Measurements from ENCODE around the gene RIOK2.

Gene RIOK2

GRCh38 chr5:97171703-97172102, 11.3 kb downstream of the RIOK2 start:
- H3K9ac ChIP-seq (ENCODE audit: low read depth in 1 of 2, low read length in 2 of 2), result no peak overlapping the region
- peaks cover 61 to 76% of the 10 kb centered on the region in 2 donors for H3K36me3 ChIP-seq (ENCODE audit: control insufficient read depth in 2 of 2, insufficient read depth in 2 of 2, low read length in 2 of 2)
- H3K27me3 ChIP-seq (ENCODE audit: control insufficient read depth in 2 of 2, insufficient read depth in 2 of 2, low read length in 2 of 2), result no peaks in the 10 kb centered on the region
- H3K4me3 ChIP-seq (ENCODE audit: low read length in 2 of 2), result no peak overlapping the region
- H3K4me1 ChIP-seq (ENCODE audit: control insufficient read depth in 2 of 2, insufficient read depth in 2 of 2, low read length in 2 of 2), result no peaks in the 10 kb centered on the region
- H3K27ac ChIP-seq (ENCODE audit: low read depth in 2 of 2, low read length in 2 of 2), result no peak overlapping the region
- no peaks in the 10 kb centered on the region for H3K9me3 ChIP-seq (ENCODE audit: control insufficient read depth in 2 of 2, low read length in 2 of 2)

- no peak overlapping the region for H3K9ac ChIP-seq (ENCODE audit: low read depth in 1 of 2, low read length in 2 of 2)
- peaks cover 41 to 47% of the 10 kb centered on the region in 2 donors for H3K36me3 ChIP-seq (ENCODE audit: control insufficient read depth in 2 of 2, insufficient read depth in 2 of 2, low read length in 2 of 2)
- H3K4me1 ChIP-seq (ENCODE audit: control insufficient read depth in 2 of 2, insufficient read depth in 2 of 2, low read length in 2 of 2), result peaks cover 0 to 16% of the 10 kb centered on the region in 2 donors
- H3K27me3 ChIP-seq (ENCODE audit: control insufficient read depth in 2 of 2, insufficient read depth in 2 of 2, low read length in 2 of 2), result no peaks in the 10 kb centered on the region
- H3K27ac ChIP-seq (ENCODE audit: low read depth in 2 of 2, low read length in 2 of 2), result no peak overlapping the region
- no peaks in the 10 kb centered on the region for H3K9me3 ChIP-seq (ENCODE audit: control insufficient read depth in 2 of 2, low read length in 2 of 2)
- H3K4me3 ChIP-seq (ENCODE audit: low read length in 2 of 2), result no peak overlapping the region
These were observed 15.6 kb downstream of the RIOK2 start for GRCh38 chr5:97167435-97167834.

GRCh38 chr5:97165726-97166125, 17.3 kb downstream of the RIOK2 start:
- H3K27ac ChIP-seq (ENCODE audit: low read depth in 2 of 2, low read length in 2 of 2), result peak overlapping the region; percentile 35 to 70
- peak overlapping the region in 1 of 2 donors; percentile 43 for H3K4me3 ChIP-seq (ENCODE audit: low read length in 2 of 2)
- no peak overlapping the region for H3K9ac ChIP-seq (ENCODE audit: low read depth in 1 of 2, low read length in 2 of 2)
- H3K4me1 ChIP-seq (ENCODE audit: control insufficient read depth in 2 of 2, insufficient read depth in 2 of 2, low read length in 2 of 2), result peaks cover 0 to 16% of the 10 kb centered on the region in 2 donors
- H3K9me3 ChIP-seq (ENCODE audit: control insufficient read depth in 2 of 2, low read length in 2 of 2), result no peaks in the 10 kb centered on the region
- no peaks in the 10 kb centered on the region for H3K27me3 ChIP-seq (ENCODE audit: control insufficient read depth in 2 of 2, insufficient read depth in 2 of 2, low read length in 2 of 2)
- H3K36me3 ChIP-seq (ENCODE audit: control insufficient read depth in 2 of 2, insufficient read depth in 2 of 2, low read length in 2 of 2), result peaks cover 38 to 39% of the 10 kb centered on the region in 2 donors

GRCh38 chr5:97164846-97165245, 18.2 kb downstream of the RIOK2 start:
- H3K36me3 ChIP-seq (ENCODE audit: control insufficient read depth in 2 of 2, insufficient read depth in 2 of 2, low read length in 2 of 2), result peaks cover 34 to 40% of the 10 kb centered on the region in 2 donors
- H3K4me1 ChIP-seq (ENCODE audit: control insufficient read depth in 2 of 2, insufficient read depth in 2 of 2, low read length in 2 of 2), result peaks cover 0 to 16% of the 10 kb centered on the region in 2 donors
- no peaks in the 10 kb centered on the region for H3K27me3 ChIP-seq (ENCODE audit: control insufficient read depth in 2 of 2, insufficient read depth in 2 of 2, low read length in 2 of 2)
- no peaks in the 10 kb centered on the region for H3K9me3 ChIP-seq (ENCODE audit: control insufficient read depth in 2 of 2, low read length in 2 of 2)
- no peak overlapping the region for H3K9ac ChIP-seq (ENCODE audit: low read depth in 1 of 2, low read length in 2 of 2)
- H3K27ac ChIP-seq (ENCODE audit: low read depth in 2 of 2, low read length in 2 of 2), result peak overlapping the region; percentile 17 to 50
- no peak overlapping the region for H3K4me3 ChIP-seq (ENCODE audit: low read length in 2 of 2)

GRCh38 chr5:97163790-97164285, 19.2 kb downstream of the RIOK2 start:
- no peak overlapping the region for H3K9ac ChIP-seq (ENCODE audit: low read depth in 1 of 2, low read length in 2 of 2)
- peaks cover 32 to 36% of the 10 kb centered on the region in 2 donors for H3K36me3 ChIP-seq (ENCODE audit: control insufficient read depth in 2 of 2, insufficient read depth in 2 of 2, low read length in 2 of 2)
- peaks cover 0 to 16% of the 10 kb centered on the region in 2 donors for H3K4me1 ChIP-seq (ENCODE audit: control insufficient read depth in 2 of 2, insufficient read depth in 2 of 2, low read length in 2 of 2)
- H3K27me3 ChIP-seq (ENCODE audit: control insufficient read depth in 2 of 2, insufficient read depth in 2 of 2, low read length in 2 of 2), result no peaks in the 10 kb centered on the region
- no peaks in the 10 kb centered on the region for H3K9me3 ChIP-seq (ENCODE audit: control insufficient read depth in 2 of 2, low read length in 2 of 2)
- H3K27ac ChIP-seq (ENCODE audit: low read depth in 2 of 2, low read length in 2 of 2), result no peak overlapping the region
- H3K4me3 ChIP-seq (ENCODE audit: low read length in 2 of 2), result no peak overlapping the region

- Histone ChIP-seq H3K27ac (ENCODE audit: low read depth in 2 of 2, low read length in 2 of 2) (no peak overlapping the region), H3K4me1 (ENCODE audit: control insufficient read depth in 2 of 2, insufficient read depth in 2 of 2, low read length in 2 of 2) (peaks cover 0 to 16% of the 10 kb centered on the region in 2 donors), H3K9ac (ENCODE audit: low read depth in 1 of 2, low read length in 2 of 2) (no peak overlapping the region), H3K27me3 (ENCODE audit: control insufficient read depth in 2 of 2, insufficient read depth in 2 of 2, low read length in 2 of 2) (no peaks in the 10 kb centered on the region), H3K36me3 (ENCODE audit: control insufficient read depth in 2 of 2, insufficient read depth in 2 of 2, low read length in 2 of 2) (peaks cover 27 to 32% of the 10 kb centered on the region in 2 donors), H3K4me3 (ENCODE audit: low read length in 2 of 2) (no peak overlapping the region), H3K9me3 (ENCODE audit: control insufficient read depth in 2 of 2, low read length in 2 of 2) (no peaks in the 10 kb centered on the region)
These were observed 19.7 kb downstream of the RIOK2 start for GRCh38 chr5:97163360-97163764.

- H3K36me3 ChIP-seq (ENCODE audit: control insufficient read depth in 2 of 2, insufficient read depth in 2 of 2, low read length in 2 of 2), result peaks cover 17 to 24% of the 10 kb centered on the region in 2 donors
- peaks cover 0 to 16% of the 10 kb centered on the region in 2 donors for H3K4me1 ChIP-seq (ENCODE audit: control insufficient read depth in 2 of 2, insufficient read depth in 2 of 2, low read length in 2 of 2)
- no peak overlapping the region for H3K27ac ChIP-seq (ENCODE audit: low read depth in 2 of 2, low read length in 2 of 2)
- no peak overlapping the region for H3K4me3 ChIP-seq (ENCODE audit: low read length in 2 of 2)
- no peak overlapping the region for H3K9ac ChIP-seq (ENCODE audit: low read depth in 1 of 2, low read length in 2 of 2)
- H3K9me3 ChIP-seq (ENCODE audit: control insufficient read depth in 2 of 2, low read length in 2 of 2), result peaks cover 2 to 4% of the 10 kb centered on the region in 2 donors
- no peaks in the 10 kb centered on the region for H3K27me3 ChIP-seq (ENCODE audit: control insufficient read depth in 2 of 2, insufficient read depth in 2 of 2, low read length in 2 of 2)
These were observed 21.0 kb downstream of the RIOK2 start for GRCh38 chr5:97162045-97162444.

- H3K27ac ChIP-seq (ENCODE audit: low read depth in 2 of 2, low read length in 2 of 2), result no peak overlapping the region
- H3K4me1 ChIP-seq (ENCODE audit: control insufficient read depth in 2 of 2, insufficient read depth in 2 of 2, low read length in 2 of 2), result no peaks in the 10 kb centered on the region
- H3K4me3 ChIP-seq (ENCODE audit: low read length in 2 of 2), result no peak overlapping the region
- H3K36me3 ChIP-seq (ENCODE audit: control insufficient read depth in 2 of 2, insufficient read depth in 2 of 2, low read length in 2 of 2), result peaks cover 14 to 22% of the 10 kb centered on the region in 2 donors
- H3K9me3 ChIP-seq (ENCODE audit: control insufficient read depth in 2 of 2, low read length in 2 of 2), result peaks cover 2 to 4% of the 10 kb centered on the region in 2 donors
- H3K27me3 ChIP-seq (ENCODE audit: control insufficient read depth in 2 of 2, insufficient read depth in 2 of 2, low read length in 2 of 2), result no peaks in the 10 kb centered on the region
- H3K9ac ChIP-seq (ENCODE audit: low read depth in 1 of 2, low read length in 2 of 2), result no peak overlapping the region
These were observed 25.4 kb downstream of the RIOK2 start for GRCh38 chr5:97157689-97158088.

- no peak overlapping the region for H3K4me3 ChIP-seq (ENCODE audit: low read length in 2 of 2)
- no peaks in the 10 kb centered on the region for H3K9me3 ChIP-seq (ENCODE audit: control insufficient read depth in 2 of 2, low read length in 2 of 2)
- no peak overlapping the region for H3K27ac ChIP-seq (ENCODE audit: low read depth in 2 of 2, low read length in 2 of 2)
- H3K27me3 ChIP-seq (ENCODE audit: control insufficient read depth in 2 of 2, insufficient read depth in 2 of 2, low read length in 2 of 2), result no peaks in the 10 kb centered on the region
- H3K9ac ChIP-seq (ENCODE audit: low read depth in 1 of 2, low read length in 2 of 2), result no peak overlapping the region
- no peaks in the 10 kb centered on the region for H3K36me3 ChIP-seq (ENCODE audit: control insufficient read depth in 2 of 2, insufficient read depth in 2 of 2, low read length in 2 of 2)
- no peaks in the 10 kb centered on the region for H3K4me1 ChIP-seq (ENCODE audit: control insufficient read depth in 2 of 2, insufficient read depth in 2 of 2, low read length in 2 of 2)
These were observed 31.7 kb downstream of the RIOK2 start for GRCh38 chr5:97151370-97151769.

- H3K36me3 ChIP-seq (ENCODE audit: control insufficient read depth in 2 of 2, insufficient read depth in 2 of 2, low read length in 2 of 2), result no peaks in the 10 kb centered on the region
- no peaks in the 10 kb centered on the region for H3K9me3 ChIP-seq (ENCODE audit: control insufficient read depth in 2 of 2, low read length in 2 of 2)
- H3K27ac ChIP-seq (ENCODE audit: low read depth in 2 of 2, low read length in 2 of 2), result no peak overlapping the region
- H3K27me3 ChIP-seq (ENCODE audit: control insufficient read depth in 2 of 2, insufficient read depth in 2 of 2, low read length in 2 of 2), result no peaks in the 10 kb centered on the region
- H3K9ac ChIP-seq (ENCODE audit: low read depth in 1 of 2, low read length in 2 of 2), result no peak overlapping the region
- H3K4me1 ChIP-seq (ENCODE audit: control insufficient read depth in 2 of 2, insufficient read depth in 2 of 2, low read length in 2 of 2), result no peaks in the 10 kb centered on the region
- H3K4me3 ChIP-seq (ENCODE audit: low read length in 2 of 2), result no peak overlapping the region
These were observed 32.6 kb downstream of the RIOK2 start for GRCh38 chr5:97150401-97150800.

- H3K9ac ChIP-seq (ENCODE audit: low read depth in 1 of 2, low read length in 2 of 2), result no peak overlapping the region
- no peaks in the 10 kb centered on the region for H3K4me1 ChIP-seq (ENCODE audit: control insufficient read depth in 2 of 2, insufficient read depth in 2 of 2, low read length in 2 of 2)
- H3K4me3 ChIP-seq (ENCODE audit: low read length in 2 of 2), result no peak overlapping the region
- H3K27ac ChIP-seq (ENCODE audit: low read depth in 2 of 2, low read length in 2 of 2), result no peak overlapping the region
- H3K36me3 ChIP-seq (ENCODE audit: control insufficient read depth in 2 of 2, insufficient read depth in 2 of 2, low read length in 2 of 2), result no peaks in the 10 kb centered on the region
- H3K9me3 ChIP-seq (ENCODE audit: control insufficient read depth in 2 of 2, low read length in 2 of 2), result no peaks in the 10 kb centered on the region
- no peaks in the 10 kb centered on the region for H3K27me3 ChIP-seq (ENCODE audit: control insufficient read depth in 2 of 2, insufficient read depth in 2 of 2, low read length in 2 of 2)
These were observed 33.3 kb downstream of the RIOK2 start for GRCh38 chr5:97149709-97150108.

Measured in mucosa of rectum (tissue), 2 donors.